ENCODE measurements around the gene PIAS3. TPM values are rescaled to one million over a fixed set of nuclear protein-coding genes. Genes with fewer than 3 reads are reported as not detected.

Gene PIAS3
- total and polyA plus RNA-seq, 2 experiments from 2014 or later = 35.7 to 45.4 TPM

- ATAC-seq = no peak
- Histone ChIP-seq H3K9me2 (ENCODE audit: insufficient read depth) (no peaks in the 10 kb centered on the region), H3F3A (replicated peaks; ENCODE audit: low read depth) (0 out of 2 replicates have a peak, but pooled peaks cover 6% of the 10 kb centered on the region), H3K27me3 (ENCODE audit: insufficient read depth) (no peaks in the 10 kb centered on the region), H3K4me3 (no peak overlapping the region), H2AFZ (no peak overlapping the region), H4K20me1 (replicated peaks; ENCODE audit: insufficient read depth) (no peaks in the 10 kb centered on the region), H3K4me1 (ENCODE audit: insufficient read depth) (peaks cover 8% of the 10 kb centered on the region), H3K27ac (ENCODE audit: low read depth) (no peak overlapping the region), H3K79me2 (replicated peaks; ENCODE audit: insufficient read depth) (peaks cover 23% of the 10 kb centered on the region), H3K36me3 (ENCODE audit: insufficient read depth) (peaks cover 46% of the 10 kb centered on the region), H3K4me2 (no peak overlapping the region)
- Mint-ChIP-seq H3K36me3 (ENCODE audit: low read depth) (peaks cover 55% of the 10 kb centered on the region), H3K27ac (no peak overlapping the region), H3K4me1 (peaks cover 2% of the 10 kb centered on the region; the same call in 2 of the 3 replicates), H3K27me3 (ENCODE audit: insufficient read depth, low read depth, poor library complexity) (peaks cover 5% of the 10 kb centered on the region), H3K9me3 (no peaks in the 10 kb centered on the region), H3K4me3 (peak overlapping the region; percentile 62; the same call in 1 of the 3 replicates)
- no peak for TF ChIP-seq ZNF114 (CRISPR knock-in tag; IDR thresholded peaks at IDR 0.05)
- DNase-seq (ENCODE audit: low spot score) = no peak
Observed at GRCh38 chr1:145826030-145826429, 32.9 kb downstream of the PIAS3 start.

- H4K20me1 ChIP-seq (replicated peaks; ENCODE audit: insufficient read depth) = no peaks in the 10 kb centered on the region
- Mint-ChIP-seq H3K27ac (peak overlapping the region; percentile 99), H3K4me3 (peak overlapping the region; percentile 99), H3K27me3 (ENCODE audit: insufficient read depth, low read depth, poor library complexity) (peaks cover 5% of the 10 kb centered on the region), H3K9me3 (no peaks in the 10 kb centered on the region), H3K36me3 (ENCODE audit: low read depth) (peaks cover 41% of the 10 kb centered on the region), H3K4me1 (peaks cover 2% of the 10 kb centered on the region; the same call in 2 of the 3 replicates)
- H3K4me1 ChIP-seq (ENCODE audit: insufficient read depth) = peaks cover 8% of the 10 kb centered on the region
- no peaks in the 10 kb centered on the region for H3K27me3 ChIP-seq (ENCODE audit: insufficient read depth)
- no peak for ATAC-seq
- no peaks in the 10 kb centered on the region for H3K9me2 ChIP-seq (ENCODE audit: insufficient read depth)
- peak overlapping the region; percentile 91 for H3K4me2 ChIP-seq
- H3K27ac ChIP-seq (ENCODE audit: low read depth) = peak overlapping the region; percentile 90
- H3F3A ChIP-seq (replicated peaks; ENCODE audit: low read depth) = 0 out of 2 replicates have a peak, but pooled peaks cover 6% of the 10 kb centered on the region
- peak overlapping the region; percentile 85 for H3K4me3 ChIP-seq
- H2AFZ ChIP-seq = peak overlapping the region; percentile 92
- DNase-seq (ENCODE audit: low spot score) = no peak
- TF ChIP-seq NANOG (IDR thresholded peaks at IDR 0.05; ENCODE audit: borderline replicate concordance) = no peak
- TF ChIP-seq ZNF462 (CRISPR knock-in tag; IDR thresholded peaks at IDR 0.05) = no peak
- no peak for TF ChIP-seq CREB1 (CRISPR knock-in tag; IDR thresholded peaks at IDR 0.05; ENCODE audit: low read depth)
- peaks cover 29% of the 10 kb centered on the region for H3K79me2 ChIP-seq (replicated peaks; ENCODE audit: insufficient read depth)
- H3K36me3 ChIP-seq (ENCODE audit: insufficient read depth) = peaks cover 32% of the 10 kb centered on the region
Observed at GRCh38 chr1:145824499-145824842, 34.4 kb downstream of the PIAS3 start.
